Endothelial cell (in vitro differentiated cells): Measurements from ENCODE around the gene PHAF1. TPM values are rescaled to one million over a fixed set of nuclear protein-coding genes. Genes with fewer than 3 reads are reported as not detected.

Source experiments
- DNase-seq: peaks from one replicate; pipeline ENCODE4 v3.0.0; 2021; ENCODE audit warnings: low spot score
- H3K27ac Mint-ChIP-seq: one replicate; pipeline ENCODE4 v1.8.0; 2021; ENCODE audit warnings: mixed read lengths, inconsistent platforms; ENCODE audit not compliant: unreplicated experiment
- H3K27me3 Mint-ChIP-seq: one replicate; pipeline ENCODE4 v1.8.0; 2021; ENCODE audit warnings: mild to moderate bottlenecking, moderate library complexity, mixed read lengths, inconsistent platforms; ENCODE audit not compliant: unreplicated experiment
- H3K36me3 Mint-ChIP-seq: one replicate; pipeline ENCODE4 v1.8.0; 2021; ENCODE audit warnings: mild to moderate bottlenecking, low read depth, mixed read lengths, inconsistent platforms; ENCODE audit not compliant: unreplicated experiment
- H3K4me1 Mint-ChIP-seq: one replicate; pipeline ENCODE4 v1.8.0; 2021; ENCODE audit warnings: mild to moderate bottlenecking, mixed read lengths, inconsistent platforms; ENCODE audit not compliant: unreplicated experiment
- H3K4me3 Mint-ChIP-seq: one replicate; pipeline ENCODE4 v1.8.0; 2021; ENCODE audit warnings: mild to moderate bottlenecking, mixed read lengths, inconsistent platforms; ENCODE audit not compliant: unreplicated experiment
- H3K9me3 Mint-ChIP-seq: one replicate; pipeline ENCODE4 v1.8.0; 2021; ENCODE audit warnings: mixed read lengths, inconsistent platforms; ENCODE audit not compliant: unreplicated experiment
- CTCF ChIP-seq: fragments of 200-600 bp; sonication (generic); IDR thresholded peaks from one replicate; pipeline ENCODE4 v1.5.0; 2021; ENCODE audit warnings: antibody characterized with exemption; ENCODE audit not compliant: unreplicated experiment
- long read RNA-seq: library from polyadenylated mRNA; unstranded; transcript quantifications from one replicate; pipeline ENCODE4 v2.0.0, GENCODE V29; 2020; ENCODE audit not compliant: unreplicated experiment
- total RNA-seq: library from RNA; stranded (reverse); fragmentation: NEBNext Ultra II Directional; extraction: Animal tissue kit (Norgen Biotek cat#: 25700); gene quantifications from one replicate; pipeline ENCODE4 v1.2.1, GENCODE V29; 2021; ENCODE audit not compliant: unreplicated experiment

Gene PHAF1
- total RNA-seq, result 17.7 TPM
- long read RNA-seq, partial matches to known transcripts, result 0 of 9 reads
- long read RNA-seq, other reads (novel, unspliced or antisense), result 6 of 9 reads

- H3K4me1 Mint-ChIP-seq, result peaks cover 28% of the 10 kb centered on the region
- peaks cover 11% of the 10 kb centered on the region for H3K27me3 Mint-ChIP-seq
- TF ChIP-seq CTCF, result no peak
- no peaks in the 10 kb centered on the region for H3K36me3 Mint-ChIP-seq
- H3K9me3 Mint-ChIP-seq, result no peaks in the 10 kb centered on the region
- peak within 1 kb of the TSS; percentile 99 for H3K4me3 Mint-ChIP-seq
- peak; percentile 97 for DNase-seq
- peak within 1 kb of the TSS; percentile 81 for H3K27ac Mint-ChIP-seq
Observed at GRCh38 chr16:67109407-67110135, at the start of gene PHAF1. PHAF1 (plus strand) TSS chr16:67109941; CDS start chr16:67110176, 235 bp downstream.

DNA sequence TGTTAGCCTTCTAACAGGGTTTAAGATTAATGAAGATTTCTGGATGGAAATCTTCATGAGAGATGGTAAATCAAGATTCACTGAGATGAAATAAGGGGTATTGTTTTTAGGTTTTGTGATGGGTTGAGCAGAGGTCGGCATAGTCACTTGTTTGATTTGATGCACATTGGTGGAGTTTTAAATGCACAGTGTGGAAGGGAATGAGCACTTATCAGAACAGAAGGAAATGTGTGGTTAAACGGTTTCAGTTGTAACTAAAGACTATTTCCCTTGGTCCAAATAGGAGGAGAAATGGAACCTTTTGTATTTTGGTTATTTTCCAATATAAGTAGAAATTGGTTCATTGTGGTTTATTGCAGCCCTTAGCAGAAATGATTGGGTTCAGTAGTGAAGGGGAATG, 46.7 kb upstream of the PHAF1 start:
- DNase-seq, result no peak
- TF ChIP-seq CTCF, result no peak
- Mint-ChIP-seq H3K36me3 (peaks cover 8% of the 10 kb centered on the region), H3K4me3 (no peak overlapping the region), H3K4me1 (no peaks in the 10 kb centered on the region), H3K27ac (no peak overlapping the region), H3K9me3 (no peaks in the 10 kb centered on the region), H3K27me3 (no peaks in the 10 kb centered on the region)

DNA sequence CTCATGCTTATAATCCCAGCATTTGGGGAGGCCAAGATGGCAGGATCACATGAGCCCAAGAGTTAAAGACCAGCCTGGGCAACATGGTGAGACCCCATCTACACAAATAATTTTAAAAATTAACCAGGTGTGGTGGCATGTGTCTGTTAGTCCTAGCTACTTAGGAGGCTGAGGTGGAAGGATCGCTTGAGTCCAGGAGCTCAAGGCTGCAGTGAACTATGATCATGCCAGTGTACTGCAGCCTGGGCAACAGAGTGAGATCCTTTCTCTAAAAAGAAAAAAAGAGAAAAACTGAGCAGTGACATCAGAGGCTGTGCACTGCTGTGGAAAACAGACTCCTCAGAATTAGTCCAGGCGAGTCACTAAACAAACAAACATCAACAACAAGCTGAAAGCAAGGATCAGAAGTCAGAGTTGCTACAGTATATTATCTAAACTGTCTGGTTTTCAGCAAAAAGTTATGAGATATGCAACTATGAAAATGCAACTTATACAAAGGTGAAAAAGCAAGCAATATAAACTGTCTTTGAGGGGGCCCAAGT, 41.5 kb upstream of the PHAF1 start:
- TF ChIP-seq CTCF, result no peak
- DNase-seq, result no peak
- Mint-ChIP-seq H3K4me3 (no peak overlapping the region), H3K27me3 (no peaks in the 10 kb centered on the region), H3K4me1 (no peaks in the 10 kb centered on the region), H3K9me3 (no peaks in the 10 kb centered on the region), H3K36me3 (peaks cover 11% of the 10 kb centered on the region), H3K27ac (no peak overlapping the region)

- H3K36me3 Mint-ChIP-seq, result peaks cover 11% of the 10 kb centered on the region
- no peaks in the 10 kb centered on the region for H3K27me3 Mint-ChIP-seq
- no peak overlapping the region for H3K4me3 Mint-ChIP-seq
- DNase-seq, result no peak
- no peak overlapping the region for H3K27ac Mint-ChIP-seq
- no peak for TF ChIP-seq CTCF
- H3K4me1 Mint-ChIP-seq, result no peaks in the 10 kb centered on the region
- H3K9me3 Mint-ChIP-seq, result no peaks in the 10 kb centered on the region
Observed at GRCh38 chr16:67071476-67072048, 38.2 kb upstream of the PHAF1 start.

DNA sequence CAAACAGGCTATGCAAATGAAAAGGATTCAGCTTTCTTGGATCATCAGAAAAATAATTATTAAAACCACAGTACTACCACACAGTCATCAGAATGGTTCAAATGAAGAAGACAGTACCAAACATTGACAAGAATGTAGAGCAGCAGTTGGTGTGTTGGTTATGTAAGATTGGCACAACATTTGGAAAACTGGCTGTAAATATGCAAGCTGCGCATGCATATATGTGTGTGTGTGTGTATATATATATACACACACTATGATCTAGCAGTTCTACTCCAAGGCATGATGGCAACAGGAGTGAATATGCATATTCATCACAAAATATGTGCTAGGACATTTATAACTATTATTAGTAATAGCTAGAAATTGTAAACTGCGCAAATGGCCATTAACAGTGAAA, 34.4 kb upstream of the PHAF1 start:
- no peak overlapping the region for H3K27ac Mint-ChIP-seq
- DNase-seq, result no peak
- no peaks in the 10 kb centered on the region for H3K4me1 Mint-ChIP-seq
- no peaks in the 10 kb centered on the region for H3K27me3 Mint-ChIP-seq
- TF ChIP-seq CTCF, result no peak
- H3K9me3 Mint-ChIP-seq, result no peaks in the 10 kb centered on the region
- no peak overlapping the region for H3K4me3 Mint-ChIP-seq
- H3K36me3 Mint-ChIP-seq, result peaks cover 6% of the 10 kb centered on the region
